ENCODE data around the gene PODXL2. TPM values are rescaled to one million over a fixed set of nuclear protein-coding genes. Genes with fewer than 3 reads are reported as not detected.
A peak's percentile ranks its signal among the peaks of the same experiment; 100 is the strongest.
"Not testable (repeated sequence)": the region's sequence is repeated elsewhere in the genome, so short reads cannot be mapped to it uniquely, and the experiment has no call there.

The PODXL2 gene
- polyA plus RNA-seq, 3 donors: 47.4 to 53.8 (median 48.7) TPM

- no peak for DNase-seq (ENCODE audit: extremely low read depth in 1 of 11, low read depth in 9 of 11, low spot score in 4 of 11)
These were observed 15.8 kb downstream of the PODXL2 start for GRCh38 chr3:127644641-127645370.

- DNase-seq (ENCODE audit: extremely low read depth in 1 of 11, low read depth in 9 of 11, low spot score in 4 of 11): no peak
These were observed 16.5 kb downstream of the PODXL2 start for GRCh38 chr3:127645371-127646015.

DNA sequence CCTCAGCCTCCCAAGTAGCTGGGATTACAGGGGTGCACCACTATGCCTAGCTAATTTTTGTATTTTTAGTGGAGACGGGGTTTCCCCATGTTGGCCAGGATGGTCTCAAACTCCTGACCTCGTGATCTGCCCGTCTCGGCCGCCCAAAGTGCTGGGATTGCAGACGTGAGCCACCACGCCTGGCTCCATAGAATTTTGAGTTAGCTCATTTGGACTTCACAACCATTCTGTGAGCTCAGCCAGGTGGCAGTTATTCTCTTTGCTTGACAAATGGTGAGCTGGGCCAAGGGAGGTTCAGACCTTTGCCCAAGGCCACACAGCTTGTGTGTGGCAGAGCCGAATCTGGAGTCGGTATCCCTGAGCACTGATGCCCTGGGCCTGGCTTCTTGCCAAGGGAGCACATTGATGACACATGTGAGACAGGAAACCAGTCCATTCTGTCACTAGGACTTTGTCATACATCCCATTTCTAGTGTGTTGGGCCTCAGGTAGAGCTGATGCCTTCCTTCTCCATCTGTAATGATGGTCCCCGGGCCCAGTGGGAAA is 17.6 kb downstream of the PODXL2 start:
- DNase-seq (ENCODE audit: extremely low read depth in 1 of 11, low read depth in 9 of 11, low spot score in 4 of 11): no peak

- DNase-seq (ENCODE audit: extremely low read depth in 1 of 11, low read depth in 9 of 11, low spot score in 4 of 11): peak in 2 of 11 donors; percentile 55 to 71
These were observed 18.3 kb downstream of the PODXL2 start for GRCh38 chr3:127647166-127647844.

GRCh38 chr3:127647845-127648204 is 18.8 kb downstream of the PODXL2 start:
- no peak for DNase-seq (ENCODE audit: extremely low read depth in 1 of 11, low read depth in 9 of 11, low spot score in 4 of 11)

DNA sequence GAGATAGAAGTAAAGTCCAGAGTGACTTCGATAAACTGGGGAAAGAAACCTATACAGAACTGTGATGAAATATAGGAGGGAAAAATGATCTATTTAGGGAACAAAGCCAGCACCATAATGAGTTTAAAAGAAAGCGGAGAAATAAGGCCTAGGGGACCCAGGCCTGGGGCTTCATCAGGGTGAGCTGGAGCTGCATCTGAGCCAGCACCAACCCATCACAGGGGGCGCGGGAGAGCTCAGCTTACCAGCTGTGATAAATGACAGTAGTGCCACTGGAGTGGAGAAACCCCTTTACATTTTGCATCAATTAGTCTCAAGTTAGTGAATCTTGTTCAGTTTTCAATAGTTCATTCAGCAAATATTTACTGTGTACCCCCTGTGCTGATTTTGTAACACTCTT is 21.3 kb downstream of the PODXL2 start:
- no peak for DNase-seq (ENCODE audit: extremely low read depth in 1 of 11, low read depth in 9 of 11, low spot score in 4 of 11)

GRCh38 chr3:127651516-127652172 is 22.7 kb downstream of the PODXL2 start:
- DNase-seq (ENCODE audit: extremely low read depth in 1 of 11, low read depth in 9 of 11, low spot score in 4 of 11): no peak

- DNase-seq (ENCODE audit: extremely low read depth in 1 of 11, low read depth in 9 of 11, low spot score in 4 of 11): peak in 1 of 11 donors; percentile 57
These were observed 23.4 kb downstream of the PODXL2 start for GRCh38 chr3:127652246-127652995.

DNA sequence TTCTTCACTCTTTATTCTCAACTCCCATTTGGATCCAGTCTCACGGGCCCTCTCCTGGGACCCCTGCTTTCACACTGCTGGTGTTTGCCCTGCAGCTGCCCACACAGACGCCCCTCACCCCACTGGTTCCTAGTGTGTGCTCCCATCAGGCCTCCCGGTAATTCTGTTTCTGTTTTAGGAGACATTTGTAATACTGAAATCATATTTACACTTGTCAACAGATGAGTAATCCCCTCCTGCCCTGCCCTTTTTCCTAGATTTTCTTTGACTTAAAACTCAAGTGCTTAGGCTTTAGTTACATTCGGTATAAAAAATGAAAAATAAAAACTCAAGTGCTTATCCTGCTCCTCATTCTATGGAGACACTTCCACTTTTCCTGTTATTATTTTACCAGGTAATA is 25.4 kb downstream of the PODXL2 start:
- DNase-seq (ENCODE audit: extremely low read depth in 1 of 11, low read depth in 9 of 11, low spot score in 4 of 11): no peak

DNA sequence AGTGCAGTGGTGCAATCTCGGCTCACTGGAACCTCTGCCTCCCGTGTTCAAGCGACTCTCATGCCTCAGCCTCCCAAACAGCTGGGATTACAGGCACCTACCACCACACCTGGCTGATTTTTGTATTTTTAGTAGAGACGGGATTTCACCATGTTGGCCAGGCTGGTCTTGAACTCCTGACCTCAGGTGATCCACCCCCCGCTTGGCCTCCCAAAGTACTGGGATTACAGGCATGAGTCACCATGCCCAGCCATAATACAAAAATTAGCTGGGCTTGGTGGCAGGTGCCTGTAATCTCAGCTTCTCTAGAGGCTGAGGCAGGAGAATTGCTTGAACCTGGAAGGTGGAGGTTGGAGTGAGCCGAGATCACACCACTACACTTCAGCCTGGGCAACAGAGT is 26.0 kb downstream of the PODXL2 start:
- not testable (repeated sequence) for DNase-seq (ENCODE audit: extremely low read depth in 1 of 11, low read depth in 9 of 11, low spot score in 4 of 11)

GRCh38 chr3:127655641-127656040 is 26.7 kb downstream of the PODXL2 start:
- DNase-seq (ENCODE audit: extremely low read depth in 1 of 11, low read depth in 9 of 11, low spot score in 4 of 11): no peak

DNA sequence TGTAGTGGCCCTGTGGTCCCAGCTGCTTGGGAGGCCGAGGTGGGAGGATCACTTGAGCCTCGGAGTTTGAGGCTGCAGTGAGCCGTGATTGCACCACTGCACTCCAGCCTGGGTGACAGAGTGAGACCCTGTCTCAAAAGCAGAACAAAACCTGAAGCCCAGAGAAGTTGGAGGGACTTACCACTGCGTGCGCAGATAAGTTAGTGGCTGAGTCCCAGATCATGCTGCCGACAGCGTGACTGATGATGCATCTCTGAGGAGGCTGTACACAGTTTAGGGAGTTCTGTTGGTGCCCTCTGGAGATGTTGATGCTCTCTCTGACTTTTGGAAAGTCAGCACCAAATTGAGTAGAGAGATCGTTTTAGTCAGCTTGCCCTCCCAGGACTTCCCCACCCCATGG is 27.9 kb downstream of the PODXL2 start:
- no peak for DNase-seq (ENCODE audit: extremely low read depth in 1 of 11, low read depth in 9 of 11, low spot score in 4 of 11)

GRCh38 chr3:127658234-127658633 is 29.2 kb downstream of the PODXL2 start:
- no peak for DNase-seq (ENCODE audit: extremely low read depth in 1 of 11, low read depth in 9 of 11, low spot score in 4 of 11)

DNA sequence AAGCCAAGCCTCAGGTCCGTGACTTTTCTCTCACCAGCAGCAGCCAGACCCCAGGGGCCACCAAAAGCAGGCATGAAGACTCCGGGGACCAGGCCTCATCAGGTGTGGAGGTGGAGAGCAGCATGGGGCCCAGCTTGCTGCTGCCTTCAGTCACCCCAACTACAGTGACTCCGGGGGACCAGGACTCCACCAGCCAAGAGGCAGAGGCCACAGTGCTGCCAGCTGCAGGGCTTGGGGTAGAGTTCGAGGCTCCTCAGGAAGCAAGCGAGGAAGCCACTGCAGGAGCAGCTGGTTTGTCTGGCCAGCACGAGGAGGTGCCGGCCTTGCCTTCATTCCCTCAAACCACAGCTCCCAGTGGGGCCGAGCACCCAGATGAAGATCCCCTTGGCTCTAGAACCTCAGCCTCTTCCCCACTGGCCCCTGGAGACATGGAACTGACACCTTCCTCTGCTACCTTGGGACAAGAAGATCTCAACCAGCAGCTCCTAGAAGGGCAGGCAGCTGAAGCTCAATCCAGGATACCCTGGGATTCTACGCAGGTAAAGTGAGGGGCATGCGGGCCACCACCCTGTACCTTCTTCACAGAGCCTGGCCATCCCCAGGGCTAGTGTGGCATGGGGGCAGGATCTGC is 31.8 kb downstream of the PODXL2 start:
- DNase-seq (ENCODE audit: extremely low read depth in 1 of 11, low read depth in 9 of 11, low spot score in 4 of 11): no peak

GRCh38 chr3:127661600-127661999 is 32.6 kb downstream of the PODXL2 start:
- no peak for DNase-seq (ENCODE audit: extremely low read depth in 1 of 11, low read depth in 9 of 11, low spot score in 4 of 11)

- DNase-seq (ENCODE audit: extremely low read depth in 1 of 11, low read depth in 9 of 11, low spot score in 4 of 11): no peak
These were observed 33.0 kb downstream of the PODXL2 start for GRCh38 chr3:127662001-127662469.

GRCh38 chr3:127663151-127663550 is 34.2 kb downstream of the PODXL2 start:
- no peak for DNase-seq (ENCODE audit: extremely low read depth in 1 of 11, low read depth in 9 of 11, low spot score in 4 of 11)

GRCh38 chr3:127665165-127665564 is 36.2 kb downstream of the PODXL2 start:
- no peak for DNase-seq (ENCODE audit: extremely low read depth in 1 of 11, low read depth in 9 of 11, low spot score in 4 of 11)

Data from renal cortex interstitium (tissue), 11 donors.